Astrocyte of the hippocampus (primary cell): ENCODE measurements around the gene MLYCD.

Source experiments
- DNase-seq: peaks from one replicate; pipeline ENCODE4 v3.0.0; 2011; ENCODE audit warnings: low read depth, low spot score

Gene MLYCD

GRCh38 chr16:83925095-83925905, 26.4 kb downstream of the MLYCD start:
- DNase-seq: no peak

- DNase-seq: no peak
Observed at GRCh38 chr16:83925957-83926725, 27.2 kb downstream of the MLYCD start.

- DNase-seq: peak; percentile 90
Observed at GRCh38 chr16:83926726-83927397, 27.9 kb downstream of the MLYCD start.

DNA sequence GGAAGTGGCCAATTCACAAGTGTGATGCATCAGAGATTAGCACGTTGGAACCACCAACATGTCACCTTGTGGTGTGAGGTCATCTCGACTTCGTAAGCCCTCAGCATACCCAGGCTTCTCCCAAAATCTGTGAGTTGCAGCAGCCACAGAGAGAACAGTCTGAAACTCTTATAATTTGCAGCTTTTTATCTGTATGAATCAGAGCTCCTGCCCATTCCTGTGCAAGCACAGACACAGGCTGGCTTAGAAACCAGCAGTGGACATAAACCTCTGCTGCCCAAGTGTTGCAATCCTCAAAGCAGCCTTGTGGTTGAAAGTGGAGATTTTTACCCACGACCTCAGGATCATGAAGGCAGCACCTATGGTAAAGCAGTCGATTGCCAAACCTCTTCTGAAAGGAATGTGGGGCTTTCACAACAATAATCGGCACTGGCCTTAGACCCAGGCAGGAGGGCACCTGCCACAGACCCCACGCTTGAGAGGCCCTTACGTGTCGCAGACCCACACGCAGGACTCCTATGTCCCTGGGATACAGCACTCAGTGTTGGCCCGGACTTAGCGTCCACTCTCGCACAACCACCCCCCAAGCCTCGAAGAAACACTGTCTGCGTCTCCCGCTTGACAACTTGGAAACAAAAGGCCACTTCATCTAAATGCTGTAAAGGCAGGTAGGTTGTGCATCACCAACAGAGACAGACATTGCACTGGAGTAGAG, 29.6 kb downstream of the MLYCD start:
- peak; percentile 45 for DNase-seq

DNA sequence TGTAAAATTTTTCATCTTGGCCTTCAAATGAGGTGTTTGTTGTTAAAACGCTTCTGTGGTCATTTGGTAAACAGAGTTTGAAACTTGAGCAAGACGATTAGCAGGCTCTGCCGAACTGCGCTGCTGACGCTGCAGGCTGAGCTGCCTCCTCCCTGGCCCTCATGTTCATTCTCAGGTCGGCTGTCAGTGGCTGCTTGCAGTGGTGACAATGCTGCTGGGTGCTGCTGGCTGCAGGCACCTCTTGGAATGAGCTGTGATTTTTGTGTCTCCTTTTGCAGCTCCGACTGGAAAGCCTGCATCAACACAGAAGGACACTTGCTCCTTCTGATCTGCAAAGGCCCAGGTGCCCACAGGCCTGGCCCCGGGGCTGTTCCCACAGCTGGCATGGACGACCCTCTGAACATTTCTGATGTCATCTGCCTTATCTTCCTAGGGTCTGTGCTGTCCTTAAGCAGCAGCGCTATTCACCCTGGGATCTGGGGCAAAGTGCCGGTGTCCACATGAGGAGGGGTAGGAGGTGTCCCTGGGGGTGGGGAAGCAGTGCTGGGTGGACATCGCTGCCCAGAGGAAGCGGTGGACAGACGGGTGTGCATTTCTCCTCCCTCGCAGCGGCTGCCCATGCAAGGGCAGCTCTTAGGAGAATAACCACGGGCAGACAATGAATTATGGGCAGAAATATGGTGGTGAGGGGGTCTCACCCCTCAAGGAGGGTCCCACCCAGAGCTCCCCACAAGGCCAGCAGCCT, 31.1 kb downstream of the MLYCD start:
- DNase-seq: no peak

DNA sequence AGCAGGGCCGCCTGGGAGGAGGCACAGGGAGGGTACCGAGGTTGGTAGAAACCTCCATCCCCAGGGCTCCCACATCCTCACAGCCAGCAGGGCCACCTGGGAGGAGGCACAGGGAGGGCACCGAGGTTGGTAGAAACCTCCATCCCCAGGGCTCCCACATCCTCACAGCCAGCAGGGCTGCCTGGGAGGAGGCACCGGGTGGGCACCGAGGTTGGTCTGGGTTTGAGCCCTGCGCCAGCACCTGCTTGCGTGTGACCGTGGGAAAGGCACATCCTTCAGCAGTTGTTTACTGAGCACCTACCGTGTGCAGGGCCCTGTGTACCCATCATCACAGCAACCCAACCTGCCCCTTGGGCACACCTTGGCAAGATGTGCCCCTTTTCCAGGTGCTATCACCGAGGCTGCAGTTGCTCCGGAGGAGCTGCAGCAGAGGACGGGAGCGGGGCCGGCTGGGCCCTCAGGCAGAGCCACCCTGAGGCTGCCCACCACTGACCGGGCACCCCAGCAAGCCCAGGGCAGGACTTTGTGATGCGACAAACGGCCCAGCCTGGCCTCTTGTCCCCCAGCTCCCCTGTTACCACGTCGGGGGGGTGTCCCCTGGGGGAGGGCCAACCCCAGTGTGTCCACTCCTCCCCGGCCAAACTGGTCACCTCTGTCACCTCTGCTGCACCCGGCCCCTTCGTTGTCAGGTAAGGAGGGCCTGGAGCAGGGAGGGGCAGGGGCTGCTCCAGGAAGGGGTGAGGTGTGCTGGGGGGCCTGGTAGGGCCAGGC, 32.0 kb downstream of the MLYCD start:
- DNase-seq: no peak

DNA sequence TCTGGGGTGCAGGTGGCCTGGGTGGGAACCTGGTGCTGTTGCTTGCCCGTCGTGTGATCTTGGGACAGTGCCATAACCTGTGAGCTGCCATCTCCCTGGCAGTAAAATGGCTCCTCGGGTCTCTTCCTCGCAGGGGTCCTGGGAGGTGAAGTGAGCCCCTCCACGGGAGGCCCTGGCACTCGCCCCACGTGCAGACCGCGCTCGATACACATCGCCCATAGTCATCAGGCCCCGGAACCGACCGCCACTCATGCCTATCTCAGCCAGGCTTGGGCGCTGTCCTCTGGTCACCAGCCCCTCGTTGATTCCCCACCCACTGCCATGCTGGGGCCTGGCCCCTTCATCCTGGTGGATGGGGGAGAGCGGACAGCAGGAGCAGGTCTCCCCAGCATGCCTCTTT, 32.6 kb downstream of the MLYCD start:
- no peak for DNase-seq

DNA sequence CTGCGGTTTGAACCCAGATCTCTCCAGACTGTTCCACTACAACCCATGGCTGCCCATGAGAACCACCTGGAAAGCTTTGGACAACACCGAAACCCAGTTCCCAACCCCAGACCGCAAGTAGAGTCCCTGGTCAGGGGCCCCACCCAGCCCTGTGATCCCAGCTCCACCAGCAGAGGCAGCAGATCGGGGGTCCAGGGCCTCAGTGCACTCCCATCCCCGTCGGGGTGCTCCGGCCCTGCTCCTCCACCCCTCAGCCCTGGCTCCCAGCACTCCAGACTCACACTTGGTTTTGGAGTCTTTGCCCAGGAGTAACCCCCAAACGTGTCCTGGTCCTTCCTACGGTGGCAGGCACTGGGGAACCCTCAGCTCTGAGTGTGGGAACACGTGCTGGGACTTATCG, 33.4 kb downstream of the MLYCD start:
- no peak for DNase-seq

DNA sequence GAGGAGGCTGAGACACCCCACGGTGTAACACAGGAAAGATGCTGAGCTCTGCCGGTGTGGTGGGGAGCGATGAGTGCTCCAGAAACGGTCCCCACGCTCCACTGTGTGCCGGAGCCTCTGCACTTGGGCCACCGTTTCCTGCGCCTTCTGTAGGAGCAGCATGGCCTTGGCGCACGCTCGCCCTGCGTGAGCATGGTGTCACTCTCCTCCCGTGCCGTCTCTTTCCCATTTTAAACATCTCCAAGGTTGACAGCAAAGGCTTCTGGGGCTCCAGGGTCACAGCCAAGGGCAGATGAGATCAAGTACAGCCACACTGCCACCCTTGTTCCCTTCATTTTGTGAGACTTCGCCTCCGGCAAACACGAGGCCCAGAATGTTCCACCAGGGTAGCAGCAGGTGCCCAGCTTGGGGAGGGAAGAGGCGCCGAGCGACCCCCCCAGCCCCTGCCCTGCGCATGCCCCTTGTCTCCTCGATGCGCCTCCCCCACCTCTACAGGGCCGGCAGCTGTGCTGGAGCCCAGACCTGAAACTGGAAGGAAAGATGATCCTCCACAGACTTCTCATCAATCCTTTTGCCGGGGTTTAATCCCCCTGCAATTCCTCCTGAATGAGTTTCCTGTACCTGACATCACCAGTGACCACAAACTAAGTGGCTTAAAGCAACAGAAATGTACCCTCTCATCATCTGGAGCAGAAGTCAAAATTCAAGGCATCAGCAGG, 34.2 kb downstream of the MLYCD start:
- peak; percentile 14 for DNase-seq

GRCh38 chr16:83933885-83934683, 35.2 kb downstream of the MLYCD start:
- DNase-seq: peak; percentile 16

DNA sequence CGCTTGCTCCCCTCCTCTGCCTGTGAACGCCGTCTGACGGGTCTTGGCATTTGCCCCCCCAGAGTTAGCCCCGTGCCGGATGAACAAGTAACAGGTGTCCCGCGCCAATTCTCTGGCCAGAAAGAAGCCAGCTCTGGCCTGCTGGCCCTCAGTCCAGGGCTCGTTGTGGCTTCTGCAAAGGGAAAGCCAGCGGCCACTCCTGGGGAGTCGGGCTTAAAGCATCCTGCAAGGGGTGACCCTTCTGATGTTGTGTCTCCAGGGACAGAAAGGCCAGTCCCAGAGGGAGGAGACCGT, 35.7 kb downstream of the MLYCD start:
- DNase-seq: no peak

GRCh38 chr16:83935005-83935857, 36.3 kb downstream of the MLYCD start:
- DNase-seq: no peak

DNA sequence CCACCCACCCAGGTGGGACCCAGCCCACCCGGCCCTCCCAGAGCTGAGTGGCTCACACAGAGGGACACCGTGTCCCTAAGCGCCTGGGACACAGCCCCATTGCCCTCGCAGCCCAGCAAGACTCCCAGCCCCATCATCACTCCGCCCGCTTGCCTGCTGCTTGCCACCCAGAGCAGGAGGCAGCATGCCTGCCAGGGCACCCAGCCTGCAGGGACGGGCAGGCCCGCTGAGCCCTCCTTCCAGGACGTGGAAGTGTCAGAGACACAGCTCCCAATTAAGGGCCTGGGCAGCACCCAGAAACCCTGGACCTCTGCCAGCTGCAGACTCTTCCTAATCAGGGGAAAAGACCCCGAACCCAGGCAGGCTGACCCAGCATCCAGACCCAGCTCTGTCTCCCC, 36.9 kb downstream of the MLYCD start:
- no peak for DNase-seq

DNA sequence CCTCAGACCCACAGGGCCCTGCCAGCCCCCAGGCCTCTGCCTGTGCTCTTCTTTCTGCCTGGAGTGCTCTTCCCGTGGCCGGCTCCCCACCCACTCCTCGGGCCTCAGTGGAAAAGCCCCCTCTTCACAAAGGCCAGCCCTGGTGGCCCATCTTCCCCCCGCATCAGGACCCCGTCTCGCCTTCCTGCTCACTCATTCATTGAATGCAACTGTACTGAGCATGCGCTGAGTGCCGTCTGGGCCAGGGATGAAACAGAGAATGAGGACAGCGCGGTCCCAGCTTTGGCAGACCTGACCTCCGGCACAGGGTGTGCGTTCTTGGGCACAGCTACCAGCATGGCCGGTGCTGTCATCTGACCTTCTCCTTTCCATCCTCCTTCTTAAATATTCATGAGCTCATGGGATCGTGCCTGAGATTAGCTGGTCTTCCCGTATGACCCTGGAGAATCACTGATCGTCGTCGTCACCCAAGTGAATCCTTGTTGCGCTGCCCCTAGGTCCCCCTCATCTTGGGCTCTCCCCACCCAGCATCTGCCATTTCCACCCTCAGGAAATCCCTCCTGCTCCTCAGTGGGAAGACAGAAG, 37.8 kb downstream of the MLYCD start:
- DNase-seq: no peak

GRCh38 chr16:83937267-83937666, 38.4 kb downstream of the MLYCD start:
- DNase-seq: no peak

- no peak for DNase-seq
Observed at GRCh38 chr16:83937922-83938885, 39.3 kb downstream of the MLYCD start.
